K562 (cell line): Measurements from ENCODE around the gene MBP. TPM values are rescaled to one million over a fixed set of nuclear protein-coding genes. Genes with fewer than 3 reads are reported as not detected.

Experiments used
- AFF4 ChIP-seq: sonication (generic); formaldehyde crosslinking; IDR thresholded peaks from 2 replicates; pipeline ENCODE4 v1.8.0; 2023; ENCODE audit warnings: mild to moderate bottlenecking, missing genetic modification reagents
- EHMT2 ChIP-seq: fragments of 450-650 bp; IDR thresholded peaks from 2 replicates; pipeline ENCODE4 v1.6.1; 2018; ENCODE audit warnings: antibody characterized with exemption
- HOXB6 ChIP-seq: fragments of 250-450 bp; sonication (Bioruptor Pico); IDR thresholded peaks from 2 replicates; pipeline ENCODE4 v1.5.1; 2022; ENCODE audit warnings: mild to moderate bottlenecking, borderline replicate concordance
- ID3 ChIP-seq, 2 experiments: fragments of 250-450 bp in 1 of 2; fragments of 450-650 bp in 1 of 2; sonication (Bioruptor Pico) in 1 of 2; IDR thresholded peaks; 2 replicates each; pipeline versions ENCODE4 v1.6.1 to v1.8.0; 2016 to 2021; ENCODE audit warnings: mild to moderate bottlenecking in 2 of 2, moderate library complexity in 2 of 2, missing compliant biosample characterization in 1 of 2, missing genetic modification characterization in 1 of 2
- KDM4B ChIP-seq, 2 experiments: fragments of 450-650 bp in 1 of 2; sonication (generic) in 1 of 2; IDR thresholded peaks; 2 replicates each; pipeline ENCODE4 v1.6.1; 2016 to 2017; ENCODE audit warnings: borderline replicate concordance in 2 of 2, antibody characterized with exemption in 1 of 2, low read depth in 1 of 2, mild to moderate bottlenecking in 1 of 2
- RBM14 ChIP-seq: fragments of 200-400 bp; formaldehyde crosslinking; IDR thresholded peaks from 2 replicates; pipeline ENCODE4 v1.6.1; 2018; ENCODE audit warnings: low read depth, mild to moderate bottlenecking, low read length, moderate library complexity, borderline replicate concordance; ENCODE audit not compliant: insufficient read depth
- ZNF408 ChIP-seq: fragments of 250-450 bp; sonication (Bioruptor Pico); IDR thresholded peaks from 2 replicates; pipeline ENCODE4 v1.4.0; 2020; ENCODE audit warnings: low read depth, mild to moderate bottlenecking, moderate library complexity
- ZNF79 ChIP-seq: fragments of 250-450 bp; sonication (Bioruptor Pico); IDR thresholded peaks from 2 replicates; pipeline ENCODE4 v1.4.0; 2020; ENCODE audit warnings: low read depth, mild to moderate bottlenecking, moderate library complexity
- polyA plus RNA-seq, 8 experiments: library from polyadenylated mRNA; depleted of rRNA in 4 of 8; stranded (reverse) in 5 of 8; unstranded in 3 of 8; fragments of >200 nt; fragmentation: Nextera tagmentation in 2 of 8; fragmentation: Illumina TruSeq in 1 of 8; extraction: Ambion mirVana in 2 of 8; extraction: Trizol in 1 of 8; gene quantifications; 2 replicates each; pipeline versions ENCODE4 v1.2.1 to v1.2.3, GENCODE V29; 2011 to 2014; ENCODE audit warnings: inconsistent platforms in 1 of 8, missing spikeins in 1 of 8
- total RNA-seq, 7 experiments: library from RNA; depleted of rRNA in 6 of 7; stranded (reverse); fragments of >200 nt in 6 of 7; fragmentation: Illumina TruSeq in 2 of 7; extraction: Trizol in 2 of 7; gene quantifications; 2 replicates each; pipeline versions ENCODE4 v1.2.1 to v1.2.3, GENCODE V29; 2011 to 2021; ENCODE audit warnings: low replicate concordance in 1 of 7

Gene MBP
- total and polyA plus RNA-seq, 9 of the 15 experiments (the other 6 are each of a cell fraction or from before 2014, with no cell fraction given), result 0.09 TPM; not detected in 8

DNA sequence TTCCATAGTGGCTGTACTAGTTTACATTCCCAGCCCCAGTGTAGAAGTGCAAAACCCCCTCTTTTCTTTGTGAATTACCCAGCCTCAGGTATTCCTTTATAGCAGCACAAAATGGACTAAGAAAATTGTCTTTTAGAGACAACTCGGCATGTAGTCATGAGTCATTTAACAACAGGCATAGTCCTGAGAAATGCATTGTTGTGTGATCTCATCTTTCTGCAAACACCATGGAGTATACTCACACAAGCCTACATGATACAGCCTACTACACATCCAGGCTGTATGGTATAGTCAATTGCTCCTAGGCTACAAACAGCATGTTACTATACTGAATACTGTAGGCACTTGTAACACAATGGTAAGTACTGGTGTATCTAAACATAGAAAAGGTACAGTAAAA, 44.4 kb upstream of the MBP start (continued):
- TF ChIP-seq AFF4 (CRISPR knock-in tag) (no peak), ZNF408 (CRISPR knock-in tag) (no peak), ID3 (CRISPR knock-in tag; IDR thresholded peaks at IDR 0.05) (no peak), ID3 (tag; IDR thresholded peaks at IDR 0.05) (no peak), ZNF79 (CRISPR knock-in tag) (no peak), EHMT2 (no peak), KDM4B (IDR thresholded peaks at IDR 0.05; ENCODE audit: borderline replicate concordance in 2 of 2, low read depth in 1 of 2) (no peak), HOXB6 (no peak), RBM14 (no peak)
